SW480 (cell line): ENCODE results near the gene SLC25A1.

Experiments used
- DNase-seq: peaks from one replicate; pipeline ENCODE4 v3.0.0-alpha.2; 2016; ENCODE audit warnings: low spot score

Gene SLC25A1

GRCh38 chr22:19137384-19138216 lies 40.9 kb downstream of the SLC25A1 start:
- no peak for DNase-seq

GRCh38 chr22:19136915-19137314 lies 41.6 kb downstream of the SLC25A1 start:
- no peak for DNase-seq

GRCh38 chr22:19134874-19135273 lies 43.7 kb downstream of the SLC25A1 start:
- no peak for DNase-seq

GRCh38 chr22:19134176-19134831 lies 44.2 kb downstream of the SLC25A1 start:
- no peak for DNase-seq

GRCh38 chr22:19133561-19133960 lies 45.0 kb downstream of the SLC25A1 start:
- DNase-seq = no peak

- no peak for DNase-seq
Measured at GRCh38 chr22:19132693-19133400, 45.7 kb downstream of the SLC25A1 start.

- DNase-seq = no peak
Measured at GRCh38 chr22:19132153-19132552, 46.4 kb downstream of the SLC25A1 start.

GRCh38 chr22:19131685-19132015 lies 46.9 kb downstream of the SLC25A1 start:
- no peak for DNase-seq

- no peak for DNase-seq
Measured at GRCh38 chr22:19130959-19131684, 47.4 kb downstream of the SLC25A1 start, which contains the start of gene TSSK2. Gene TSSK2, plus strand, starts transcription at chr22:19131308. Its CDS starts 92 bp downstream, at chr22:19131400.

GRCh38 chr22:19129871-19130270 lies 48.7 kb downstream of the SLC25A1 start:
- no peak for DNase-seq

- DNase-seq = no peak
Measured at GRCh38 chr22:19128946-19129727, 49.4 kb downstream of the SLC25A1 start.

- DNase-seq = no peak
Measured at GRCh38 chr22:19128009-19128401, 50.5 kb downstream of the SLC25A1 start.

- no peak for DNase-seq
Measured at GRCh38 chr22:19127329-19128008, 51.1 kb downstream of the SLC25A1 start.

GRCh38 chr22:19126309-19127273 lies 51.9 kb downstream of the SLC25A1 start:
- DNase-seq = no peak
